ENCODE measurements around the gene PDZD4.

- TF ChIP-seq CTCF (conservative IDR thresholded peaks at IDR 0.05; ENCODE audit: low read depth in 2 of 2) (no peak), POLR2AphosphoS5 (IDR thresholded peaks at IDR 0.05; ENCODE audit: low read depth) (no peak), ZNF331 (CRISPR knock-in tag; IDR thresholded peaks at IDR 0.05; ENCODE audit: low read depth) (no peak), EZH2phosphoT487 (IDR thresholded peaks at IDR 0.05; ENCODE audit: unreplicated experiment) (no peak), STAT1 (IDR thresholded peaks at IDR 0.05; ENCODE audit: unreplicated experiment) (no peak), REST (IDR thresholded peaks at IDR 0.05; ENCODE audit: unreplicated experiment) (no peak), EZH2 (IDR thresholded peaks at IDR 0.05; ENCODE audit: low read depth, unreplicated experiment) (no peak)
- TF ChIP-seq, protein P1, sequence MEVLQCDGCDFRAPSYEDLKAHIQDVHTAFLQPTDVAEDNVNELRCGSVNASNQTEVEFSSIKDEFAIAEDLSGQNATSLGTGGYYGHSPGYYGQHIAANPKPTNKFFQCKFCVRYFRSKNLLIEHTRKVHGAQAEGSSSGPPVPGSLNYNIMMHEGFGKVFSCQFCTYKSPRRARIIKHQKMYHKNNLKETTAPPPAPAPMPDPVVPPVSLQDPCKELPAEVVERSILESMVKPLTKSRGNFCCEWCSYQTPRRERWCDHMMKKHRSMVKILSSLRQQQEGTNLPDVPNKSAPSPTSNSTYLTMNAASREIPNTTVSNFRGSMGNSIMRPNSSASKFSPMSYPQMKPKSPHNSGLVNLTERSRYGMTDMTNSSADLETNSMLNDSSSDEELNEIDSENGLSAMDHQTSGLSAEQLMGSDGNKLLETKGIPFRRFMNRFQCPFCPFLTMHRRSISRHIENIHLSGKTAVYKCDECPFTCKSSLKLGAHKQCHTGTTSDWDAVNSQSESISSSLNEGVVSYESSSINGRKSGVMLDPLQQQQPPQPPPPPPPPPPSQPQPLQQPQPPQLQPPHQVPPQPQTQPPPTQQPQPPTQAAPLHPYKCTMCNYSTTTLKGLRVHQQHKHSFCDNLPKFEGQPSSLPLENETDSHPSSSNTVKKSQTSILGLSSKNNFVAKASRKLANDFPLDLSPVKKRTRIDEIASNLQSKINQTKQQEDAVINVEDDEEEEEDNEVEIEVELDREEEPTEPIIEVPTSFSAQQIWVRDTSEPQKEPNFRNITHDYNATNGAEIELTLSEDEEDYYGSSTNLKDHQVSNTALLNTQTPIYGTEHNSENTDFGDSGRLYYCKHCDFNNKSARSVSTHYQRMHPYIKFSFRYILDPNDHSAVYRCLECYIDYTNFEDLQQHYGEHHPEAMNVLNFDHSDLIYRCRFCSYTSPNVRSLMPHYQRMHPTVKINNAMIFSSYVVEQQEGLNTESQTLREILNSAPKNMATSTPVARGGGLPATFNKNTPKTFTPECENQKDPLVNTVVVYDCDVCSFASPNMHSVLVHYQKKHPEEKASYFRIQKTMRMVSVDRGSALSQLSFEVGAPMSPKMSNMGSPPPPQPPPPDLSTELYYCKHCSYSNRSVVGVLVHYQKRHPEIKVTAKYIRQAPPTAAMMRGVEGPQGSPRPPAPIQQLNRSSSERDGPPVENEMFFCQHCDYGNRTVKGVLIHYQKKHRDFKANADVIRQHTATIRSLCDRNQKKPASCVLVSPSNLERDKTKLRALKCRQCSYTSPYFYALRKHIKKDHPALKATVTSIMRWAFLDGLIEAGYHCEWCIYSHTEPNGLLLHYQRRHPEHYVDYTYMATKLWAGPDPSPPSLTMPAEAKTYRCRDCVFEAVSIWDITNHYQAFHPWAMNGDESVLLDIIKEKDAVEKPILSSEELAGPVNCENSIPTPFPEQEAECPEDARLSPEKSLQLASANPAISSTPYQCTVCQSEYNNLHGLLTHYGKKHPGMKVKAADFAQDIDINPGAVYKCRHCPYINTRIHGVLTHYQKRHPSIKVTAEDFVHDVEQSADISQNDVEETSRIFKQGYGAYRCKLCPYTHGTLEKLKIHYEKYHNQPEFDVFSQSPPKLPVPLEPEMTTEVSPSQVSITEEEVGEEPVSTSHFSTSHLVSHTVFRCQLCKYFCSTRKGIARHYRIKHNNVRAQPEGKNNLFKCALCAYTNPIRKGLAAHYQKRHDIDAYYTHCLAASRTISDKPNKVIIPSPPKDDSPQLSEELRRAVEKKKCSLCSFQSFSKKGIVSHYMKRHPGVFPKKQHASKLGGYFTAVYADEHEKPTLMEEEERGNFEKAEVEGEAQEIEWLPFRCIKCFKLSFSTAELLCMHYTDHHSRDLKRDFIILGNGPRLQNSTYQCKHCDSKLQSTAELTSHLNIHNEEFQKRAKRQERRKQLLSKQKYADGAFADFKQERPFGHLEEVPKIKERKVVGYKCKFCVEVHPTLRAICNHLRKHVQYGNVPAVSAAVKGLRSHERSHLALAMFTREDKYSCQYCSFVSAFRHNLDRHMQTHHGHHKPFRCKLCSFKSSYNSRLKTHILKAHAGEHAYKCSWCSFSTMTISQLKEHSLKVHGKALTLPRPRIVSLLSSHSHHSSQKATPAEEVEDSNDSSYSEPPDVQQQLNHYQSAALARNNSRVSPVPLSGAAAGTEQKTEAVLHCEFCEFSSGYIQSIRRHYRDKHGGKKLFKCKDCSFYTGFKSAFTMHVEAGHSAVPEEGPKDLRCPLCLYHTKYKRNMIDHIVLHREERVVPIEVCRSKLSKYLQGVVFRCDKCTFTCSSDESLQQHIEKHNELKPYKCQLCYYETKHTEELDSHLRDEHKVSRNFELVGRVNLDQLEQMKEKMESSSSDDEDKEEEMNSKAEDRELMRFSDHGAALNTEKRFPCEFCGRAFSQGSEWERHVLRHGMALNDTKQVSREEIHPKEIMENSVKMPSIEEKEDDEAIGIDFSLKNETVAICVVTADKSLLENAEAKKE (CRISPR knock-in tag; IDR thresholded peaks at IDR 0.05): no peak
These were observed 21.6 kb upstream of the PDZD4 start for GRCh38 chrX:153851981-153852380.

All from GM23338 (cell line).